GM12872 (cell line): ENCODE data around the gene LIN7A.

Source experiments
- TF ChIP-seq, protein P1 (sequence below): IDR thresholded peaks from 3 replicates; pipeline ENCODE4 v1.5.1; 2011; ENCODE audit warnings: low read depth, mild to moderate bottlenecking, low read length, moderate library complexity; ENCODE audit not compliant: insufficient read depth

Gene LIN7A

DNA sequence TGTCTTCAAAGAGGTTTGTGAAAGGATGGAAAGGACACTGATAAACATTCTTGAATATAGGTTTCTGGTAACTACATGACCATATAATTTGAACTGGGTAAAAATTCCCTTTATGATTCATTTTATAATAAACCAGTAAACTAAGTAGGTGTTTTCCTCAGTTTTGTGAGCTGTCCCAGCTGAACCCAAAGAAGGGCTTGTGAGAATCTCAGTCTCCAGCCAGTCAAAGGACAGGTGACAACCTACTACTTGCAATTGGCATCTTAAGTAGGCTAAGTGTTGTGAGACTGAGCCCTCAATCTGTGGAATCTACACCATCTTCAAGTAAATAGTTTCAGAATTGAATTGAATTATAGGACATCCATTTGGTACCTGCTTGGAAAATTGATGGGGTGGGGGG is 145.9 kb downstream of the LIN7A start:
- TF ChIP-seq, protein P1, sequence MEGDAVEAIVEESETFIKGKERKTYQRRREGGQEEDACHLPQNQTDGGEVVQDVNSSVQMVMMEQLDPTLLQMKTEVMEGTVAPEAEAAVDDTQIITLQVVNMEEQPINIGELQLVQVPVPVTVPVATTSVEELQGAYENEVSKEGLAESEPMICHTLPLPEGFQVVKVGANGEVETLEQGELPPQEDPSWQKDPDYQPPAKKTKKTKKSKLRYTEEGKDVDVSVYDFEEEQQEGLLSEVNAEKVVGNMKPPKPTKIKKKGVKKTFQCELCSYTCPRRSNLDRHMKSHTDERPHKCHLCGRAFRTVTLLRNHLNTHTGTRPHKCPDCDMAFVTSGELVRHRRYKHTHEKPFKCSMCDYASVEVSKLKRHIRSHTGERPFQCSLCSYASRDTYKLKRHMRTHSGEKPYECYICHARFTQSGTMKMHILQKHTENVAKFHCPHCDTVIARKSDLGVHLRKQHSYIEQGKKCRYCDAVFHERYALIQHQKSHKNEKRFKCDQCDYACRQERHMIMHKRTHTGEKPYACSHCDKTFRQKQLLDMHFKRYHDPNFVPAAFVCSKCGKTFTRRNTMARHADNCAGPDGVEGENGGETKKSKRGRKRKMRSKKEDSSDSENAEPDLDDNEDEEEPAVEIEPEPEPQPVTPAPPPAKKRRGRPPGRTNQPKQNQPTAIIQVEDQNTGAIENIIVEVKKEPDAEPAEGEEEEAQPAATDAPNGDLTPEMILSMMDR: no peak

DNA sequence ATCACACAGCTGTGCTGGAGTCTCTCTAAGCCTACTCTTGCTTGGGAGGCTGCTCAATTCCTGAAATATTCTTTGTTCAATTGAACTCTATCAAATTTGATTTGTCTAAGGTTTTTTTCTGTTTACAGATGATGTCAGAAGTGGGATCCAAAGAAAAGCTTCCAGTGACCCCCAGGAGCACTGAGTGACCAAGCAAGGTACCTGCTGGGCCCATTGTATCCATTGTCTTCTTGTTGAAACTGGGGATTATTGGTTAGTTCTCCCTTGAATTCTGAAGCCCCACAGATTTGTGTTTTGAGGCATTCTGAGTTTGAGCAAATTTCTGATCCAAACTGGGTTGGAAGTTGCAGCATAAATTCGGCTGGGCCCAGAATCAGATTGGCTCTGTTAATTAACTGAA is 156.4 kb downstream of the LIN7A start:
- TF ChIP-seq, protein P1: no peak

DNA sequence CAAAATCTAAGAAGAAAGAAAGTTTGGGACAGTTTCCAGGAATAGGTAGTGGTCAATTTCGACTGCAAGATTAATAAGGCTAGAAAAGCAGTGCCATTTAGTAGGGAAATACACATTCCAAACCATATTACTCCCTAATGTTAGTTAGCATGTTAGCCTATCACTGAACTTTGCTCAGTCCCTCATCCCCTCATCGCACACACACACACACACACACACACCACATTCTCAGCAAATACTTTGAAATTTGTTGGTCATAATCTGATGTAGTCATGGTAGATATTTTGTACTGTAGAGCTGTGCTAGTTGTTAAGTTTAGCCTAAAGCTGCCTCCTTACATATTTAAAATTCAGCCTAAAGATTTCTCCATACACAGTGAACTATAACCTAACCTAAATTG is 157.0 kb downstream of the LIN7A start:
- TF ChIP-seq, protein P1: no peak

DNA sequence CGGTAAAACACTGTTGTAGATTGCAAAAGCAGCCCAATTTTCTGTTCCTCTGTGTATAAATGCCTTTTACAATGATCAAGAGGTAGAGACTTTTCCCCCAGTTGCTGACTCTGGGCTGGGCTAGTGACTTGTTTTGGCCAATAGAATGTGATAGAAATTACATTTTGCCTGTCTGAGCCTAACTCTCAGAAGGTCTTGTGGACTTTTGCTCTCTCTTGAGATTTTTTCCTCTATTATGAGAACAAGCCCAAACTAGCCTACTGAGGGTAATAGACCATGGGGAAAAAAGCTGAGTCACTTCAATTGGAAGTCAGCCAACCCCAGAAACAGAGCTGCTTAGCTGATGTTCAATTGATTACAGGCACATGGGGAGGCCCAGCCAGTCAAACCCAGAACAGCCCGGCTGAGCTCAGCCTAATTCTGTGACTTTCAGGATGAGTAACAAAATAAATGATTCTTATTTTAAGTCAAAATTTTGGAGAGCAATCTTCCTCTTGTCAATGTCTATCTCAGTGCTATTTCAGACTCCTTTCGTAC is 159.7 kb downstream of the LIN7A start:
- TF ChIP-seq, protein P1: no peak

- TF ChIP-seq, protein P1: no peak
These were observed 160.1 kb downstream of the LIN7A start for GRCh38 chr12:80777587-80777986.

- TF ChIP-seq, protein P1: no peak
These were observed 161.0 kb downstream of the LIN7A start for GRCh38 chr12:80776706-80777105.

GRCh38 chr12:80770958-80771357 is 166.8 kb downstream of the LIN7A start:
- TF ChIP-seq, protein P1: no peak
